Cardiac fibroblast (primary cell): ENCODE results near the gene UBE2C.

Experiments used
- DNase-seq, 2 donors: peaks; one replicate each; pipeline versions ENCODE4 v3.0.0 to v3.0.0-alpha.2; 2010; ENCODE audit warnings: low read depth in 2 of 2
- H3K4me3 ChIP-seq, 2 donors: replicated peaks in 1 of 2; 1 replicate in 1 of 2; 2 replicates in 1 of 2; pipeline ENCODE4 v1.5.1; 2011; ENCODE audit warnings: low read depth in 2 of 2, low read length in 2 of 2, mild to moderate bottlenecking in 2 of 2, moderate library complexity in 1 of 2
- CTCF ChIP-seq: IDR thresholded peaks from one replicate; pipeline ENCODE4 v1.5.1; 2011; ENCODE audit warnings: low read depth, mild to moderate bottlenecking, low read length, inconsistent platforms

Gene UBE2C

GRCh38 chr20:45848969-45849582 lies 36.6 kb downstream of the UBE2C start:
- no peak for TF ChIP-seq CTCF
- no peak overlapping the region for H3K4me3 ChIP-seq
- DNase-seq: no peak

GRCh38 chr20:45850238-45850637 lies 37.8 kb downstream of the UBE2C start:
- no peak for DNase-seq
- no peak overlapping the region for H3K4me3 ChIP-seq
- no peak for TF ChIP-seq CTCF

GRCh38 chr20:45850926-45851325 lies 38.5 kb downstream of the UBE2C start:
- no peak for DNase-seq
- TF ChIP-seq CTCF: no peak
- no peak overlapping the region for H3K4me3 ChIP-seq

GRCh38 chr20:45851501-45851900 lies 39.1 kb downstream of the UBE2C start:
- no peak overlapping the region for H3K4me3 ChIP-seq
- DNase-seq: no peak
- no peak for TF ChIP-seq CTCF

GRCh38 chr20:45852326-45852725 lies 39.9 kb downstream of the UBE2C start:
- no peak for DNase-seq
- no peak overlapping the region for H3K4me3 ChIP-seq
- no peak for TF ChIP-seq CTCF

GRCh38 chr20:45853484-45853883 lies 41.0 kb downstream of the UBE2C start:
- no peak for TF ChIP-seq CTCF
- no peak for DNase-seq
- no peak overlapping the region for H3K4me3 ChIP-seq
